NCI-H2196 treated with DMSO at 0.1 percent for 48 hours (cell line): ENCODE results near the gene IQCC.
"Not testable (repeated sequence)": the region's sequence is repeated elsewhere in the genome, so short reads cannot be mapped to it uniquely, and the experiment has no call there.

Experiments
- DNase-seq: peaks from one replicate; lab custom pipeline; 2025; ENCODE audit not compliant: unreplicated experiment; lab: John Stamatoyannopoulos, UW

Gene IQCC

GRCh38 chr1:32205401-32206370 lies at the start of gene IQCC:
Gene IQCC, plus strand, starts transcription at chr1:32205671. Its CDS starts 11 bp downstream, at chr1:32205682.
- peak; percentile 88 for DNase-seq

DNA sequence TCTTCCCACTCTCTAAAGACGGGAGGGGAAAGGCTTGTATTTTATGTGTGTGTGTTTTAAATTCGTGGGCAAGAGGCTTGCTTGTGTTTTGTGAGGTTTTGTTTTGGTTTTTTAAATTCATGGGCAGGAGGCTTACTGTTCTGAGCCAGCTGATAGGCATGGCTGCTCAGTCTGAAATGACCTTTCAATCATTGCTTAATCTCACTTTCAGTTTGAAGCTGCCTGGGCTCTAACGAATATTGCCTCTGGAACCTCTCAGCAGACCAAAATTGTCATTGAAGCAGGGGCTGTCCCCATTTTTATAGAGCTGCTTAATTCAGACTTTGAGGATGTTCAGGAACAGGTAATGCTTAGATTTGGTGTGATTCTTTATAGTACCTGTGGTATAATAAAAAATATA lies 46.3 kb upstream of the IQCC start:
- DNase-seq: no peak

DNA sequence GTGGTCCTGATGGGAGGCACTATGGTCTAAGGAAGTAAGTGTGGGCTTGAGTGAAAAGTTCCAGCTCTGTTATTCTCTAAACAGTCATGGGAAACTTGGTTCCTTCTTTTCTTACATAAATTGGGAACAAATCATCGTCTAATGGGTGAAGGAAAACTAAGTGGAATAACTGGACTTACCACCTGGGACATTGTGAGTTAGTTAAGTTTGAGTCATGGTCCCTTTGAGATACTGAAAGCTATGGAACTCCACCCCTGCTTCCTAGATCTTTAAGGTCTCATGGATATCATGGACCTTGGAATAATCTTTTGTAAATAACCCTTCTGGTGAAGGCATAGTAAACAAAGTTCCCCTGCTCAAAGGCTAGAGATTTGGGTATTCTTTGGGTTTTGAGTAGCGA lies 42.1 kb upstream of the IQCC start:
- DNase-seq: no peak

DNA sequence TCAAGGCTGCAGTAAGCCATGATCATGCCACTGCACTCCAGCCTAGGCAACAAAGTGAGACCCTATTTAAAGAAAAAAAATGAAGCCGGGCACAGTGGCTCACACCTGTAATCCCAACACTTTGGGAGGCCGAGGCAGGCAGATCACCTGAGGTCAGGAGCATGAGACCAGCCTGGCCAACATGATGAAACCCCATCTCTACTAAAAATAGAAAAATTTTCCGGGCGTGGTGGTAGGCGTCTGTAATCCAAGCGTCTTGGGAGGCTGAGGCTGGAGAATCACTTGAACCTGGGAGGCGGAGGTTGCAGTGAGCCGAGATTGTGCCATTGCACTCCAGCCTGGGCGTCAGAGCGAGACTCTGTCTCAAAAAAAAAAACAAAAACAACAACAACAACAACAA lies 39.8 kb upstream of the IQCC start:
- not testable (repeated sequence) for DNase-seq

DNA sequence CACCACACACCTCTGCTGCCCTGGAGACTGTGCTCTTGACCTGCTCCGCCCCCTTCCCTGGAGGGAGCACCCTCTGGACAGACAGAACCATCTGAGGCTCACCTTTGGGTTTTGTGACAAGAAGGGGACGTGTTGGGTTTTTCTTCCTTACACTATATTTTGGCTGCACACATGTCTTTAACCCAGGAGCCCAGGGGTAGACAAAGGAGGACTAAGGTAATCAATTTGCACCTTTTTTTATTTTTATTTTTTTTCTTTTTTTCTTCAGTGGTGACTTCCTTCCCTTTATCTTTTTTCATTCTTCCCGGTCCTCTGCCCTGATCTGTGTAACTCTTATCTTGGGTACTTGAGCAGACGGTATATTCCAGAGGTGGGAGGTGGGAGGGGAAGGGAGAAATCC lies 34.5 kb upstream of the IQCC start:
- DNase-seq: no peak

DNA sequence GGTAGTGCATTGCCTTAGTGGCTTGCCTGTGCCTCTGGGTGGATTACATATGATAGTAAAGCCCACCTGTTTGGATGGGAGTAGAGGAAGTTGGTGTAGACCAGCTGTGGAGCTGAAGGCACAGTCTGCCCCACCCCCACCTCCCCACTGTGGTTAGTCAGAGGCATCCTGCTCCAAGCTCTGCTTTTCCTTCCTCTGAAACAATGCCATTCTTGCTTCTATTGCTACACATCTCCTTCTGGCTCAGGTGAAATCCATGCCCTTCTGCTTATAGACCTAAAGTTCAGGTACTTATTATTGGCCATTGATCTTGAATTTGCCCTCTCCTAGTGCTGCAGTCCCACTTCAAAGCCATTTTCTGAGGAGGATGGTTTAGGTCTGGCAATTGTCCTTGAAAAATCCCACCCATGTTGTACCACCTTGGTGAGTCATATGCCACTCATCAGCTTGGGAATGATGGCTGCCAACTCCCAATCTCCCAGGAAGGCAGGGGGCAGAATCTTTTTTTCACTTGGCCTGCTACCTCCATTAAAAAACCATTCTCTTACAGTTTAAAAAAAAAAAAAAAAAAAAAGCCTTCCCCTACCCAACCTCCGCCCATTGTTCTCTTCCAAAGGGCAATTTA lies 32.7 kb upstream of the IQCC start:
- DNase-seq: no peak

- DNase-seq: no peak
Measured at GRCh38 chr1:32178380-32179192, 26.9 kb upstream of the IQCC start.

DNA sequence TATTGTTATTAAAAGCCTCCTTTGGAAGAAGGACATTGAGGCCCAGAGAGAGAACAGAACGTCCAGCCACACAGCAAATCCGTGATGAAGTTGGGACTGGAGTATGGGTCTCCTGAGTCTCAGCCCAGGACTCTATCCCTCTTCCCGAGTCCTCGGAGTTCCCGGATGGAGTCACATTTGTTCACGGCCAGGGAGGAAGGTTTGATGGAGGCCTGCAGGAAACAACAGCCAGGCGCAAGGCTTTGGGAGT lies 26.4 kb upstream of the IQCC start:
- DNase-seq: no peak

- peak; percentile 90 for DNase-seq
Measured at GRCh38 chr1:32179443-32180185, 25.9 kb upstream of the IQCC start, which contains the start of gene TXLNA. Gene TXLNA, plus strand, starts transcription at chr1:32179675. Its CDS starts 671 bp downstream, at chr1:32180346.

GRCh38 chr1:32180186-32181060 lies 25.0 kb upstream of the IQCC start:
- no peak for DNase-seq

DNA sequence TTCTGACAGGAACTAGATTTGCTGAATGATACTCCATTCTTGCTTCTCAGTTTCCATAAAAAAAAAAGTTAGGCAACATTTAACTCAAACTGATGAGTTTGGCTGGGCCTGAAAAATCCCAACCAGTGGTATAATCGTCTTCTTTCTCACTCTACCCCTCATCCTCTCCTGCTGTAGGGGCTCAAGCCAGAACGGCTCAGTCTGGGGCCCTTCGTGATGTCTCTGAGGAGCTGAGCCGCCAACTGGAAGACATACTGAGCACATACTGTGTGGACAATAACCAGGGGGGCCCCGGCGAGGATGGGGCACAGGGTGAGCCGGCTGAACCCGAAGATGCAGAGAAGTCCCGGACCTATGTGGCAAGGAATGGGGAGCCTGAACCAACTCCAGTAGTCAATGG lies 24.4 kb upstream of the IQCC start:
- no peak for DNase-seq

GRCh38 chr1:32181563-32181962 lies 23.9 kb upstream of the IQCC start:
- DNase-seq: no peak

- DNase-seq: no peak
Measured at GRCh38 chr1:32182060-32182459, 23.4 kb upstream of the IQCC start.

GRCh38 chr1:32184650-32185049 lies 20.8 kb upstream of the IQCC start:
- DNase-seq: no peak

DNA sequence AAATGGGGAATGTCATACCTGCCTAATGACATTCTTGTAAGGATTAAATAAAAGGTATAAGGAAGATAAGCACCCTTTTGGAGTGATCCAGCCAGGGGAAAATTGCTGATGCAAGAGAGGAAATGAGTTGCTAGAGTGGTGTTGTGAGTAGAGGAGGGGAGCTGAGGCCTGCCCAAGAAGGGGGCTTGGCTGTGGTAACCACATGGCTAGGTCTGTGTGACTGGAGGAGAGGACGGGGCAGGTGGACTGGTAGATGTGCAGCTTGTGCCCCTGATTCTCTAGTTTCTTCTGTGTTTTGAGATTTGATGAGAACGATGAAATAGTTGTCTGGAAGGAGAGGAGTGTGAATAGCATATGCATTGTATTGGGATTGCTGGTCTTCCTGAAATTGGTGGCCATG lies 19.4 kb upstream of the IQCC start:
- no peak for DNase-seq

DNA sequence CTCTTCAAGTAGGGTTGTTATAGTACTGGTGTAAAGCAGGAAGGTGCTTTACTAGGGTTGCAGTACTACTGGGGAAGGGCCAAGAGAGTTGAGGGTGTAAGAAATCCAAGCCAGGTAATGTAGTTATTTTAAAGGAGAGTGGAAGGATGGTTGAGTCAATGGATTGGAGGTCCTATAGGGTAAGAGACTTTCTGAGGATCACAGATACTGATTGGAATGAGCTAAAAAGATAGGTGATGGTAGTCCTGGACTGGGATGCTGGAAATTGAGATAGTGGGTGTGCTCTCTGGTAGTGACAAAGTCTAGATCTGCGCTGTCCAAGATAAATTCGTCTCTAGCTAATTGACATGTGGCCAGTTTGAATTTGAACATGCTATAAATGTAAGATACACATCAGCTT lies 19.0 kb upstream of the IQCC start:
- no peak for DNase-seq

- no peak for DNase-seq
Measured at GRCh38 chr1:32187850-32188249, 17.6 kb upstream of the IQCC start.

DNA sequence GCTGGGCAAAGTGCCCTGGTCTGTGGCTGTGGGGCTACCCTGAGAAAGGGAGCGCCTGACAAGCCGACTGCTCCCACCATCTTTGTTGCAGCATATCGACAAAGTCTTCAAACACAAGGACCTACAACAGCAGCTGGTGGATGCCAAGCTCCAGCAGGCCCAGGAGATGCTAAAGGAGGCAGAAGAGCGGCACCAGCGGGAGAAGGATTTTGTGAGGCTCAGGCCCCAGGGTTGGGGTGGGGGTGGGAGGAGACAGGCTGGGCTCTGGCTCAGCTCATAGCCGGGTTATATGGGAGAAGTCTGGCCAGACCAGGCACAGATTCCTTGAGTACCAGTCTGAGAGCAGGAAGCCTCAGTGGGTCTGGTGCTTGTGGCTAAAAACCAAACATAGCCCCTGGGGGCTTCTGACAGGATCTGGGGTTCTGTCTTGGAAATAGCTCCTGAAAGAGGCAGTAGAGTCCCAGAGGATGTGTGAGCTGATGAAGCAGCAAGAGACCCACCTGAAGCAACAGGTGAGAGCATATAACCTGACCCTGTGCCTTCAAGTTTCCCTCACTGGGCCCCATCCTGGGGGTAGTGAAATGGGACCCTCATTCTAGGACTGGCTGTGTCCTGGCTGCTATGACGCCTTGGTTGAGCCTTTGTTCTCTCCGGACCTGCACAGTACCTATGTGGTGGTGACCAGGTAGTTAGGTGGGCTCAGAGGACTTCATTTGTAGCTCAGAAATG lies 13.1 kb upstream of the IQCC start:
- DNase-seq: no peak

- no peak for DNase-seq
Measured at GRCh38 chr1:32194984-32195383, 10.5 kb upstream of the IQCC start.
